Liver (tissue), 9 donors: ENCODE results near the gene RTN4IP1. TPM values are rescaled to one million over a fixed set of nuclear protein-coding genes. Genes with fewer than 3 reads are reported as not detected.

Source experiments
- DNase-seq: peaks from one replicate; pipeline ENCODE4 v3.0.0-alpha.2; 2017; ENCODE audit warnings: low spot score
- H3K27ac ChIP-seq, 2 donors: one replicate each; pipeline ENCODE4 v1.7.0; 2013; ENCODE audit warnings: inconsistent platforms in 2 of 2, low read length in 2 of 2, control low read depth in 1 of 2, low read depth in 1 of 2, mild to moderate bottlenecking in 1 of 2
- H3K27me3 ChIP-seq, 4 donors: one replicate each; pipeline versions ENCODE4 v1.6.1 to v1.7.0; 2013; ENCODE audit warnings: low read length in 3 of 4, inconsistent platforms in 1 of 4, mild to moderate bottlenecking in 1 of 4, moderate library complexity in 1 of 4; ENCODE audit not compliant: control insufficient read depth in 4 of 4, insufficient read depth in 4 of 4
- H3K36me3 ChIP-seq, 4 donors: one replicate each; pipeline versions ENCODE4 v1.6.1 to v1.7.0; 2013; ENCODE audit warnings: low read length in 3 of 4, mild to moderate bottlenecking in 3 of 4, low read depth in 1 of 4, moderate library complexity in 1 of 4; ENCODE audit not compliant: control insufficient read depth in 4 of 4, insufficient read depth in 3 of 4
- H3K4me1 ChIP-seq, 4 donors: one replicate each; pipeline versions ENCODE4 v1.6.1 to v1.7.0; 2013; ENCODE audit warnings: low read length in 3 of 4, mild to moderate bottlenecking in 3 of 4, moderate library complexity in 1 of 4; ENCODE audit not compliant: control insufficient read depth in 4 of 4, insufficient read depth in 4 of 4
- H3K4me3 ChIP-seq, 3 donors: one replicate each; pipeline versions ENCODE4 v1.6.1 to v1.7.0; 2013; ENCODE audit warnings: low read length in 3 of 3, control low read depth in 1 of 3, low read depth in 1 of 3, mild to moderate bottlenecking in 1 of 3
- H3K9ac ChIP-seq, 2 donors: one replicate each; pipeline ENCODE4 v1.7.0; 2013; ENCODE audit warnings: low read length in 2 of 2, mild to moderate bottlenecking in 2 of 2, moderate library complexity in 2 of 2, control low read depth in 1 of 2, low read depth in 1 of 2
- H3K9me3 ChIP-seq, 4 donors: one replicate each; pipeline versions ENCODE4 v1.6.1 to v1.7.0; 2013; ENCODE audit warnings: low read length in 3 of 4; ENCODE audit not compliant: control insufficient read depth in 4 of 4
- ATF3 ChIP-seq: IDR thresholded peaks from 2 replicates; pipeline ENCODE4 v1.6.1; 2016; ENCODE audit warnings: antibody characterized with exemption
- CTCF ChIP-seq: fragments of 150-350 bp; IDR thresholded peaks from 2 replicates; pipeline ENCODE4 v1.5.1; 2017; ENCODE audit warnings: improper control_type of control experiment, low read depth, low read length; ENCODE audit not compliant: missing input control
- FOXA1 ChIP-seq: IDR thresholded peaks from 2 replicates; pipeline ENCODE4 v1.6.1; 2016; ENCODE audit warnings: antibody characterized with exemption
- FOXA2 ChIP-seq: IDR thresholded peaks from 2 replicates; pipeline ENCODE4 v1.6.1; 2016; ENCODE audit warnings: antibody characterized with exemption
- GABPA ChIP-seq, 2 donors: IDR thresholded peaks in 1 of 2; conservative IDR thresholded peaks in 1 of 2; 2 replicates each; pipeline ENCODE4 v1.6.1; 2016; ENCODE audit warnings: antibody characterized with exemption in 2 of 2, mild to moderate bottlenecking in 1 of 2, moderate library complexity in 1 of 2
- HNF4A ChIP-seq, 2 donors: conservative IDR thresholded peaks; 2 replicates each; pipeline ENCODE4 v1.6.1; 2016; ENCODE audit warnings: antibody characterized with exemption in 2 of 2, mild to moderate bottlenecking in 2 of 2
- JUND ChIP-seq, 2 donors: IDR thresholded peaks; 2 replicates each; pipeline ENCODE4 v1.6.1; 2016; ENCODE audit warnings: antibody characterized with exemption in 2 of 2
- MAX ChIP-seq: IDR thresholded peaks from 2 replicates; pipeline ENCODE4 v1.6.1; 2016; ENCODE audit warnings: antibody characterized with exemption
- NR2F2 ChIP-seq: IDR thresholded peaks from 2 replicates; pipeline ENCODE4 v1.6.1; 2016; ENCODE audit warnings: antibody characterized with exemption
- REST ChIP-seq: IDR thresholded peaks from 2 replicates; pipeline ENCODE4 v1.6.1; 2016; ENCODE audit warnings: antibody characterized with exemption, mild to moderate bottlenecking
- SP1 ChIP-seq: IDR thresholded peaks from 2 replicates; pipeline ENCODE4 v1.6.1; 2018; ENCODE audit warnings: antibody characterized with exemption, mild to moderate bottlenecking
- TAF1 ChIP-seq: conservative IDR thresholded peaks from 2 replicates; pipeline ENCODE4 v1.6.1; 2016; ENCODE audit warnings: antibody characterized with exemption, mild to moderate bottlenecking
- ZBTB33 ChIP-seq: IDR thresholded peaks from 2 replicates; pipeline ENCODE4 v1.6.1; 2016; ENCODE audit warnings: antibody characterized with exemption
- WGBS: extraction: QIAGEN DNeasy Blood & Tissue Kit; methylation state at CpG from one replicate; pipeline ENCODE4 v1.1.7; 2013; 5-methylcytosine and 5-hydroxymethylcytosine counted together
- polyA plus RNA-seq, 2 donors: library from polyadenylated mRNA; stranded (reverse) in 1 of 2; unstranded in 1 of 2; fragments of 200-250 nt in 1 of 2; fragments of >200 nt in 1 of 2; fragmentation: Nextera tagmentation in 1 of 2; extraction: Ambion mirVana in 1 of 2; gene quantifications; one replicate each; pipeline versions ENCODE4 v1.2.1 to v1.2.3, GENCODE V29; 2013 to 2015
- total RNA-seq, 2 donors: library from RNA; depleted of rRNA; stranded (reverse); fragments of >200 nt; gene quantifications; one replicate each; pipeline ENCODE4 v1.2.3, GENCODE V29; 2014
- donor health status: healthy.
- donor health status: healthy.
- donor health status: healthy.
- donor health status: healthy.
- donor health status: healthy.

RTN4IP1 gene
- total and polyA plus RNA-seq, 4 donors = 3.7 to 6.9 (median 4.6) TPM

- TF ChIP-seq CTCF = no peak
- no peak for TF ChIP-seq HNF4A (conservative IDR thresholded peaks at IDR 0.05)
- no peak for TF ChIP-seq GABPA (IDR thresholded peaks at IDR 0.05 in 1 of 2, conservative IDR thresholded peaks at IDR 0.05 in 1 of 2)
- TF ChIP-seq FOXA2 = no peak
- TF ChIP-seq SP1 = no peak
- no peak for TF ChIP-seq FOXA1
These were observed 7.9 kb upstream of the RTN4IP1 start (continued) for GRCh38 chr6:106637051-106637716.

- Histone ChIP-seq H3K4me1 (peaks cover 0 to 10% (median 6%) of the 10 kb centered on the region in 4 donors), H3K9ac (no peak overlapping the region), H3K4me3 (no peak overlapping the region), H3K27ac (no peak overlapping the region), H3K36me3 (no peaks in the 10 kb centered on the region), H3K27me3 (no peaks in the 10 kb centered on the region), H3K9me3 (no peaks in the 10 kb centered on the region)
- no peak for TF ChIP-seq NR2F2
- no peak for TF ChIP-seq MAX
- TF ChIP-seq REST = no peak
- TF ChIP-seq TAF1 = no peak
- TF ChIP-seq JUND (IDR thresholded peaks at IDR 0.05) = no peak
- TF ChIP-seq FOXA2 = no peak
- TF ChIP-seq ZBTB33 = no peak
- TF ChIP-seq ATF3 = no peak
- DNase-seq = no peak
- WGBS = 99% methylated on average over 5 of the region's 5 CpGs
These were observed 5.3 kb upstream of the RTN4IP1 start for GRCh38 chr6:106634565-106634964.
